H7 (cell line): ENCODE data around the gene PRKN. TPM values are rescaled to one million over a fixed set of nuclear protein-coding genes. Genes with fewer than 3 reads are reported as not detected.

Source experiments
- DNase-seq: peaks from one replicate; pipeline ENCODE4 v3.0.0; 2012
- H3K27me3 ChIP-seq: 2 replicates; pipeline ENCODE4 v1.6.0; 2011; ENCODE audit warnings: mild to moderate bottlenecking, low read length; ENCODE audit not compliant: control insufficient read depth, insufficient read depth
- H3K36me3 ChIP-seq: replicated peaks from 2 replicates; pipeline ENCODE4 v1.5.1; 2011; ENCODE audit warnings: low read length; ENCODE audit not compliant: control insufficient read depth, insufficient read depth
- H3K4me3 ChIP-seq: 2 replicates; pipeline ENCODE4 v1.5.1; 2011; ENCODE audit warnings: low read depth, mild to moderate bottlenecking, control low read depth, low read length, moderate library complexity; ENCODE audit not compliant: insufficient read depth
- total RNA-seq: library from RNA; depleted of rRNA; stranded (reverse); fragments of >200 nt; shearing (Covaris generic); gene quantifications from 2 replicates; pipeline ENCODE4 v1.2.3, GENCODE V29; 2014

PRKN gene
- total RNA-seq, 1 experiment from 2014 or later = 0.90 TPM

DNA sequence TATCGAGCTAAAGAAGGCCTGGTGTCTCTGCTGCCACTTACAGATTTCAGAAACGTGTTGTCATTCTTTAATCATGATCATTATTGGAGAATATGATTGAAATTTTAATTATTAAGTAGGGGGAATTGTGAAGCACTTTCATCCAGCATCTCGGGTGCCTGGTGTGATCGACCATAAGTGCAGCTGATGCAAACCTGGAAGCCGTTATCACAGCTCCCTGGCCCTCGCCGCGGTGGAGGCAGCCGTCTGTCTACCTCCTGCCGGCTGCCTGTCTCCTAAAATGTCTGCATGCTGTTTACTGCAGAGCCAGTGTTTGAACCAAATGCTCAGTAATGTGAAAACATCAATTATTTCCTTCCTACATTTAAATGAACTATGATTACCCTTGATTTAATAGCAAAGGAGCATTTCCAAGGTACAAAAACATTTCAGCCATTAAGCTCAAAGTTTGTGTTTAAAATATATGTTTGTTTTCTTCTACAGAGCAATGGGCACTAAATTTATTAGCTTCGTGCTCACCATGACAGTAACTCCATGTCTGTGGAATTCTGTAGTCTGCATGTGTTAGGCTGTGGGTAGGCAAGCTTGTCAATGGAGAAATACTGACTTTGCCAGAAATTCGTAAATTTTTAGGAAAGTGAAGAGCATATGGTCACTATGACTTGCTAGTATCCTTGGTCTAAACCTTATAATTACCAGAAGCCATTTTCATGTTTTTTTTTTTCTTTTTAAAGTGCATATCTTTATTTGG, 1269.2 kb downstream of the PRKN start:
- Histone ChIP-seq H3K4me3 (no peak overlapping the region), H3K27me3 (no peaks in the 10 kb centered on the region), H3K36me3 (no peaks in the 10 kb centered on the region)
- DNase-seq = no peak

DNA sequence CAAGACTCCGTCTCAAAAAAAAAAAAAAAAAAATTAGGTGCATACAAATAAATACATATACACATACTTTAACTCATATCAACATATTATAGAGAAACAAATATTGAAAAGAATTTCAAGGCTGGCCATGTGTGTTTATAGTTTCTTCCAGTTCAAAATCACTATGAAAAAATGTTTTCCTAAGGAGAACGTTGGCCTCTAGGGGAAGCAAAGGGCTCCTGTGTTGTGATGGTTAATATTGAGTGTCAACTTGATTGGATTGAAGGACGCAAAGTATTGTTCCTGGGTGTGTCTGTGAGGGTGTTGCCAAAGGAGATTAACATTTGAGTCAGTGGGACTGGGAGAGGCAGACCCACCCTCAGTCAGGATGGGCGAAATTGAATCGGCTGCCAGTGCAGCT, 1271.7 kb downstream of the PRKN start:
- Histone ChIP-seq H3K36me3 (no peaks in the 10 kb centered on the region), H3K27me3 (no peaks in the 10 kb centered on the region)
- DNase-seq = no peak

DNA sequence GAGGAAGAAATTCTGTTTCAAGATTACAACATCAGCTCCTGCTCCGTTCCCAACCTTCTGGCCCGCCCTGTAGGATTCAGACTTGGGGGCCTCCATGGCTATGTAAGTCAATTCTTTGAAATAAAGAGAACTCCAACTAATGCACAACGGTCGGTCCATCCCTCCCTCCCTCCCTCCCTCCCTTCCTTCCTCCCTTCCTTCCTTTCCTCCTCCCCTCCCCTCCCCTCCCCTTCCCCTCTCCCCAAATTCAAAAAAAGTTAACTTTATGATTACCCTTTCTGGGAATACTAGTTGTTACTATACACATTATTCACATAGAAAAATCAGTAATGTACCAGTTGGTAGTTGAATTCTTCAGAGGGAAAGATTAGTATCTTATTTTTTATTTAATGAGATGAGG, 1274.0 kb downstream of the PRKN start:
- no peaks in the 10 kb centered on the region for H3K36me3 ChIP-seq
- no peak for DNase-seq

More for the DNA sequence above, 1271.7 kb downstream of the PRKN start:
- no peak overlapping the region for H3K4me3 ChIP-seq

DNA sequence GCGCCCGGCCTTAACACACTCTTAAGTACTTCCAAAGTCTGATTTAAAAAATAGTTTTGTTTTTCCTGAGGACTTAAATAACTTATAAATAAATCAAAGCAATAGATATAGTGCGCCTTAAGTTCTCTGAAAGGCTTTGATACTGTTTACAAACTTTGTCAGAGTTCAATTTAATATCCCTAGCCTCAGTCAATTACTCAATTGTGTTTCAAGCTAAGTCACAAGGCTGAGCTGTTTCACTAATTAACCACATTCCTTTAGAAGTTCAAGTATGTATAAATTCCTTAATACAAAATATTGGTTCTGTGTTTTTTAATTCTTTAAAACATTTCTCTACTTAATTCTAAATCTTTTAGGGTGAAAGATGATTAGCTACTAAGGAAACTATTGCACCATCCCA, 1275.3 kb downstream of the PRKN start:
- H3K27me3 ChIP-seq = no peaks in the 10 kb centered on the region; the same call in 1 of the 2 replicates
- H3K36me3 ChIP-seq = no peaks in the 10 kb centered on the region
- H3K4me3 ChIP-seq = no peak overlapping the region
- no peak for DNase-seq

More for the DNA sequence above, 1274.0 kb downstream of the PRKN start:
- Histone ChIP-seq H3K4me3 (no peak overlapping the region), H3K27me3 (no peaks in the 10 kb centered on the region; the same call in 1 of the 2 replicates)

DNA sequence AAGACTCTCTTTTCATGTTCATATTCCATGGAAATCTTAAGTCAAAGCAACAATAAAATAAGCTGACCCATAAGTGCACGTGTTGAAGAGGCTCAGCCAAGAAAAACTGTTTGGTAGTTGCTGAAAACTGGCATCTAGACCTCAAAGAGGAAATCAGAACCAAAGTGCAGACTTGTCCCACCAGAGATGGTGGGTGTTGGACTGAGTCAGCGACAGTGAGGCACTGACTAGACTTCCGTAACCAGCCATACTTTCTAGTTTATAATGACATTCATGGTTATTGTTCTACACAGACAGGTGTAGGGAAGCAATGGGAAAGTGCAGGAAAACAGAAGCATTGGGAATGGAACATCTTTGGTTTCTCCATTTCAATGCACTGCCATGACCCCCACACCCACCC, 1278.0 kb downstream of the PRKN start:
- DNase-seq = no peak
- Histone ChIP-seq H3K27me3 (peaks cover 6% of the 10 kb centered on the region), H3K36me3 (no peaks in the 10 kb centered on the region), H3K4me3 (no peak overlapping the region)

DNA sequence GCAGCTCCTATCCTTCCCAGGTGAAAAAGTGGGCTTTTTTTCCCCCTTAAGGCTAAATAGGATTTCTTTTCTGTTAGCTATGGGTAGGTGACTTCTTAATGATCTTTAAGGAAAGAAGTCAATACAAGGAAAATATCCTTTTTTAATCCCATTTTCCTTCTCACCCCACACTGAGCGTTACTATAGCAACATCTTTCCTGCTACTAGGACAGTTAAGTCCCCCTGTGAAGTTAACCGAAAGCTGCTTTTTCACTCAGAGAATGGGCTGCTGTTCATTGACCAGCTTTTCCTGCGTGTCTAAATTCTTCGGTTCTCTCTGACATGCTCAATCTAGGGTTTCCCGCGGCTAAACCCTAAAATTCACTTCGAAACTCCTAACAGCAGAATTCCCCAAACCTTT, 1280.6 kb downstream of the PRKN start:
- H3K36me3 ChIP-seq = no peaks in the 10 kb centered on the region
- no peak overlapping the region for H3K4me3 ChIP-seq
- no peak for DNase-seq
- peaks cover 9% of the 10 kb centered on the region for H3K27me3 ChIP-seq

DNA sequence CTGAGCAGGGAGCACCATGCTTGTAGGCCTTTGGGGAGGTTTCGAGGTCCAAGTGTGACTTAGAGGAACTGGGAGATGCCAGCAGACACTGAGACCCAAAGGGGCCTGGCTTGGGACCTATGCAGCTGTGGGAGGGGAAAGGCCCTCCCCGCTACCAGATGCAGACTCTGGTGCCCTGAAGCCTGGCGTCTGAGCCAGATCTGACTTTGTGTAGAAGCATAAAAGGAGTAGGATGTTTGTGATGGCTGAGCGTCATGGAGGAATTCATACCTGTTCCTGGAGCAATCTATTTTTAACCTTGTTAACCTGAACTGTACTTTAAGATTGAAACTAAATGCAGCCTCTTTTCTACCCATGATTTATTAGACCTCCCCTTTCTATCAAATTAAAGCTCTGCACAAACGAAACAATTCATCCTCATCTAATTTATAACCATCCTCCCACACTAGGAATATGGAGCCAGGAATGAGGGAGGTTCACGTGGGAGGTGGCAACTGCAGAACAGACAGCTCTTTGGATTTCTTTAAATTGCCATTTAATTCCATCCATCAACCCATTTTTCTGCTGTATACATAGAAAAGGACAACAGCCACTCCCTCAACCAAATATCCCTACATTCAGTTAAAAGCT, 1281.2 kb downstream of the PRKN start:
- no peaks in the 10 kb centered on the region for H3K36me3 ChIP-seq
- H3K4me3 ChIP-seq = no peak overlapping the region
- H3K27me3 ChIP-seq = peaks cover 9% of the 10 kb centered on the region
- DNase-seq = no peak

DNA sequence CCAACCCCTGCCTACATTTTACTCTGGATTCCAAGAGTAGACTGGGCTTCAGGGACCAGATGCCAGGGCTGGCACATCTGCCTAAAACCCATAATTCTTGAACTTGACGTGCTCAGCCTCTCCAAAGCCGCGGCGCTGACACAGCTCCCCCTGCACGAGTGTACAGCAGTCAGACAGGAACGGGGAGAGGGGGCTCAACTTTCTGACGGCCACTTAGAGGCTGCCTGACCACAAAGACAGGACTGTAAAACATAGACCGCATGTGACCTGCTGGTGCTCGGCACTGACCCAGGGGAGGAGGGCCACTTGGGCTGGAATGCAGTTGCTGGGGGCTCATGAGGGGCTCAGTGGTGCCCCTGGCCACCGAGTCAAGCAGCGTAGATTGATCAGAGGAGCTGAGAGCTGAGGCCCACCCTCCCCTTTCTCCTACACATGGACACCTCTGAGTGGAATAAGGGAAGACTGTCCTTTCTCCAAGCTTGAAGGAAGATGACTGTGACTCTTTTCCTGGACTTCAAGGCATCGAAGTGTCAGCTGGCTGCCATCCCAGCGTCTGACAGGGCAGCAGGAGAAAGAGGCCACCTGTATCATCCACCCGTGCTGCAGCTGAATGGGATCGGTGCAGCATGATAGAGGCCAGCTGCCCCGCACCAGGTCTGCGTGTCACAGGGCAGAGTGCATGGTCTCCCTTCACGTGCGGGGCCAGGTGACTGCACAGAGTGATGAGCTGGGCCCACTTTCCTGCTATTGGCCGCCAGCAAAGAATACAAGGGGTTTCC, 1282.4 kb downstream of the PRKN start:
- Histone ChIP-seq H3K27me3 (peaks cover 9% of the 10 kb centered on the region), H3K36me3 (no peaks in the 10 kb centered on the region), H3K4me3 (no peak overlapping the region)
- DNase-seq = no peak

DNA sequence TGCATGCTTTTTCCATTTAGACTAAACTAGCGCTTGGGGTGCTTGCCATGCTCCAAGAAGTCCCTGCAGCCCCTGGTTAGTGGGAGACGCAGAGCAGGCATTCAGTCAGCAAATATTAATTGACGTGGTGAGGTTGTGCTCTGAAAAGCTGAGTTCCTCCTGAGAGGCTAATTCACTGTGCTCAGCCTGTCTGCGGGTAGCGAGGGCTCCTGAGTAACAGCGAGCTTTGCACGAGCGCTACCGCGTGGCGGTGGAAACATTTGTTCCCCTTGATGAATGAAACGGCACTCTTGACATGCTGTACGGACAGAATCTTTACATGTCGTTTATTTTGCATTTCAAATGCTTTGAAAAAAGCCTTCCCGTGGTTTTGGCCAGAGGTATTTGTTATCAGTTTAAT, 1283.1 kb downstream of the PRKN start:
- H3K4me3 ChIP-seq = no peak overlapping the region
- DNase-seq = peak; percentile 63
- no peaks in the 10 kb centered on the region for H3K36me3 ChIP-seq
- peaks cover 9% of the 10 kb centered on the region for H3K27me3 ChIP-seq

DNA sequence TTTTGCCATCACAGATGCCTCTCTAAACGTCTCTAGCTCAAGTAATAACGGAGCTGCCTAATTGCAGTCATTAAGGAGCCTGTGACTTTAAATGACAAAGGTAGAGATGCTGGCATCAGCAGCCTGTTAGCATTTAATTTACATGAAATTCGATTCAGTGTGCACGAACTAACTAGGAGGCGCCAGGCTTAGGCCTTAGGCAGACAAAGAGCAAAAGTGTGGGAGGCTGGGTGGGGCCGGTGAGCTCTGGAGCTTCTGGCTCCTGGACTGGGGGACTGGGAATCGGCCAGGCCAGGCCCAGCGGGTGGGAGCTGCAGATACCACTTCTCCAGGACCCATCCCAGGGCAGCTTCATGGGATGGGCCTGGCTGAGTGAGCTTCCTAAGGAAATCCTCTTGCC, 1283.7 kb downstream of the PRKN start:
- DNase-seq = peak; percentile 79
- H3K27me3 ChIP-seq = peaks cover 9% of the 10 kb centered on the region
- no peaks in the 10 kb centered on the region for H3K36me3 ChIP-seq
- no peak overlapping the region for H3K4me3 ChIP-seq

DNA sequence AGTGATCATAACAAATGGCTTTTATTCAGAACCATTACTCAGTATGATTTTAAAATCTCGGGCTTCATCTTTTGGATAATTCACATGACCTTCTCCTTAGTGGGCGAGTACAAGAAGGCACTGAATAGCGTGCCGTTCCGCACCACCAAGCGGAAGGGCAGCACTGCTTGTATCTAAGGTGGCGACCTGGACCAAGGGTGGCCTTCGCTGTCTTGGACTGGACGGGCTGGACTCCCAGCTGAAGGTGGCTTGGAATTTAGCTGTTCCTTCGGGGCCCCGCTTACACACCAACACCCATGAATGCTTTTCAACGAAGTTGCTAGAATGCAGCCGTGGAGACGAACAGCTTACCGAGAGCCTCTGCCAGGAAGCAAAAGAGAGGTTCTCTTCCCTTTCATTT, 1285.1 kb downstream of the PRKN start:
- peaks cover 9% of the 10 kb centered on the region for H3K27me3 ChIP-seq
- no peak overlapping the region for H3K4me3 ChIP-seq
- H3K36me3 ChIP-seq = no peaks in the 10 kb centered on the region
- no peak for DNase-seq

DNA sequence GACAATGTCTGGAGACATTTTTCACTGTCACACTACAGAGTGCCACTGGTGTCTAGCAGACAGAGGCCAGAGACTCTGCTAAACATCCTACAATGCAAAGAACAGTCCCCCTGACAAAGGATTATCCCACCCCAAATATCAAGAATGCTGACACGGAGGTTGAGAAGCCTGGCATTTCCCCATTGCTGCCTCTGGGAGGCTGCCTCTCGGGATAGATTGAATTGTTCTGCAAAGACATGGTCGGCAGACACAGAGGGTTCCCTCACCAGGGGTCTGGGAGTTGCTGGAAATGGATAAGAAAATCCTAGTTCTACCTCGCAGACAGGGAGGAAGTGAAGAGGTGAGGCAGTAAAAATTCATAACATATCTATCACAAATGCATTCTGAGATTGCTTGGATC, 1287.3 kb downstream of the PRKN start:
- Histone ChIP-seq H3K27me3 (peaks cover 5% of the 10 kb centered on the region), H3K36me3 (no peaks in the 10 kb centered on the region), H3K4me3 (no peak overlapping the region)
- peak; percentile 55 for DNase-seq

DNA sequence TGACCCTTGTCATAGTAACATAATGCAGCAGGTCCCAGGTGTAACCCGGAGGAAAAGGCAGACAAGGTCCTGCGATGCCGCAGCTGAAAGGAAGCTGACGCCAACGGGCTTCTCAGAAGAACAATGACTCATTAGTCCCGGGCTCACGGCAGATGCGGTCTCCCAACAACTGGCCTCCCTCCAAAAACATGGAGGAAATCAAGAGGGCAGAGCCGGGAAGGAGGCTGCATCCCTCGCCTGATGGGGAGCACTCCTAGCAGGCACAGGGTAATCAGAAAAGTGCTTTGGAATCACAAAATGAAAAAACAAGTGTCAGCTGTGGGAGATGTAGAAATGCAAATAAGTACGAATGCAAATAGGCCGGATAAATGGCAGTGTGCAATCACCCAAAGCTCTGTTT, 1288.5 kb downstream of the PRKN start:
- no peak for DNase-seq
- H3K27me3 ChIP-seq = peaks cover 3% of the 10 kb centered on the region; the same call in 1 of the 2 replicates
- no peaks in the 10 kb centered on the region for H3K36me3 ChIP-seq
- no peak overlapping the region for H3K4me3 ChIP-seq

DNA sequence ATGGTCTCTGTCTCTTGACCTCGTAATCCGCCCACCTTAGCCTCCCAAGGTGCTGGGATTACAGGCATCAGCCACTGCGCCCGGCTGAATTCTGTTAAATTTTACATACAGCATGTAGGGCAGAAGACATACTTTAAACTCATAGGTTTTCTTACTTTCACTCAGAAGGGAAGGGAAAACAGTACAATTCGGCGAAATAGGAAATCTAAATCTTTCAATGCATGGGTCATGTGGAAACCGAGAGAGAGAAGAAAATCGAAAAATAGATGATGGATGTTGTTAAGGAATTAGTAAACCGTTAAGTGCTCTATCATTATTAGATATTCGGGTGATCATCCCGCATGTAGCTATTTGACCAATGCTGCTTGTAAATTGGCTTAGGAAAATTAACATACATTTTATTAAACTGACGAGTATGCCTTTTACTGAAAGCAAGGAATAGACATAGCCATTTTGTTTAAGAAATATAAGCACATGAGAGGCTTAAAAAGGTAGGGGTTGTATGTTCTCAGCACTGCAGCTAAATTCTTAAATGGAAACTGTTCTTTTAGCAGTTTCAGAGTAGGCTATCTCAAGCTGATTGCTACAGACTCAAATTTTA, 1289.0 kb downstream of the PRKN start:
- no peak overlapping the region for H3K4me3 ChIP-seq
- H3K27me3 ChIP-seq = peaks cover 3% of the 10 kb centered on the region; the same call in 1 of the 2 replicates
- DNase-seq = no peak
- H3K36me3 ChIP-seq = no peaks in the 10 kb centered on the region
